ENCODE data around the gene MYT1.

Gene MYT1

DNA sequence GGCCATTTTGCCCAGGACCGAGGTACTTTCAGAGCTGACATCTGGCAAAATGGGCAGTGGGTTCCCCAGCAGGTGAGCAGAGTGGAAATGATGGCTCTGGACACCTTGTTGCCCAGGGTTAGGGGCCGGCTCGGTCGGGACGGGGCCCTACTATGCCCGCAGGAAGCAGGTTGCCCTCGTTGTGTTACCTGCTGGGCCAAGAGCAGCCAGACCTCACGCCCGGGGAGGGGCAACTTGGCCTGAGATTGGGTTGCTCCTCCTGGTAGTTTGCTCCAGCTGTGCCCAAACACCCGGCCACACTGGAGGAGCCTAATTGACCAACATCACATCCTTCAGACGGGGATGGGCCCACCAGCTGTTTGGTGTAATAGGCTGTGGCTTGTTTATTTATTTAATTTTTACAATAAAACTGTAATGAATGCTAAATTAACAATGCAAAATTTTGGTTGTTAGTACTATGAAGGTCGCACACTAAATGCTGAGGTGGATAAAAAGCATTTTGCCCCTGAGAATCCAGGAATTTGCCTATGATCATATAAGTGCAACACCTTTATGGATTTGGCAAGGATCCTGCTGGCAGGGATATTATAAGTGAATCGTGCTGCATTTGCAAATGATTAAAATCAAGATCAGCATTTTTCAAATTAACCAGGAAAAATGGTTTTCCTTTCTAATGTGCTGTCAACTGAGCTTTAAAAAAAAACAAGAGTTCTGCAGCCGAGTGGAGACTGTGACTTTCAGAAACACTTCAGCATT, 64.7 kb downstream of the MYT1 start:
- Histone ChIP-seq H3K27ac (ENCODE audit: poor library complexity, severe bottlenecking) (no peak overlapping the region), H3K4me3 (ENCODE audit: severe bottlenecking) (no peak overlapping the region), H3K4me1 (ENCODE audit: insufficient read depth, poor library complexity, severe bottlenecking) (peaks cover 8% of the 10 kb centered on the region), H3K36me3 (ENCODE audit: low read depth) (no peaks in the 10 kb centered on the region), H3K9me3 (ENCODE audit: severe bottlenecking) (no peaks in the 10 kb centered on the region), H3K27me3 (ENCODE audit: insufficient read depth, poor library complexity, severe bottlenecking) (no peaks in the 10 kb centered on the region)
- TF ChIP-seq, protein P1, sequence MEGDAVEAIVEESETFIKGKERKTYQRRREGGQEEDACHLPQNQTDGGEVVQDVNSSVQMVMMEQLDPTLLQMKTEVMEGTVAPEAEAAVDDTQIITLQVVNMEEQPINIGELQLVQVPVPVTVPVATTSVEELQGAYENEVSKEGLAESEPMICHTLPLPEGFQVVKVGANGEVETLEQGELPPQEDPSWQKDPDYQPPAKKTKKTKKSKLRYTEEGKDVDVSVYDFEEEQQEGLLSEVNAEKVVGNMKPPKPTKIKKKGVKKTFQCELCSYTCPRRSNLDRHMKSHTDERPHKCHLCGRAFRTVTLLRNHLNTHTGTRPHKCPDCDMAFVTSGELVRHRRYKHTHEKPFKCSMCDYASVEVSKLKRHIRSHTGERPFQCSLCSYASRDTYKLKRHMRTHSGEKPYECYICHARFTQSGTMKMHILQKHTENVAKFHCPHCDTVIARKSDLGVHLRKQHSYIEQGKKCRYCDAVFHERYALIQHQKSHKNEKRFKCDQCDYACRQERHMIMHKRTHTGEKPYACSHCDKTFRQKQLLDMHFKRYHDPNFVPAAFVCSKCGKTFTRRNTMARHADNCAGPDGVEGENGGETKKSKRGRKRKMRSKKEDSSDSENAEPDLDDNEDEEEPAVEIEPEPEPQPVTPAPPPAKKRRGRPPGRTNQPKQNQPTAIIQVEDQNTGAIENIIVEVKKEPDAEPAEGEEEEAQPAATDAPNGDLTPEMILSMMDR (IDR thresholded peaks at IDR 0.05; ENCODE audit: poor library complexity, severe bottlenecking): no peak
- DNase-seq (ENCODE audit: low spot score): peak; percentile 80
- no peak for ATAC-seq (ENCODE audit: low read depth)

DNA sequence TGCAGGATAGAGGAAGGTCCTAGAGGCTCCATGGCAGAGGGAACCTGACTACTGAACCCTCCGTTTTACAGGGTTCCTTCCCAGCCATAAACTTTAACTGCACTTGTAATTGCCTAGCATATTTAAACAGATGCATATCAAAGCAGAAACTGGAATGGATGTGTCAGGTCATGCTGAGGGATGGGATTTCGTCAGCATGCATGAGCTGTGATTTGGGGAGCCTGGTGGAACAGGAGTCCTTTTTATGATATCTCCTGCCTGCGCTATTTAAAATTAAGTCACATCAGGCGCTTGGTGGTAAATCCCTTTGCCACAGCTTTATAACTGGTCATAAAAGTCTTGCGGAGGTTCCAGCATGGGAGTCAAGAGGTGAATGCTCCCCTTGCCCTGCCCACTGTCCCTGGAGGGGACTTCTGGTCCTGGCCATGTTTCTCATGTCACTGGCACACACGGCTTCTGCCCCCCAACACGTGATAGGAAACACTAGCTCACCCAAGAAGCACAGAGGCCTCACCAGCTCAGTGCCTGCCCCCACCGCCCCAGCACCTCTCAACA, 65.3 kb downstream of the MYT1 start:
- Histone ChIP-seq H3K4me3 (ENCODE audit: severe bottlenecking) (no peak overlapping the region), H3K27me3 (ENCODE audit: insufficient read depth, poor library complexity, severe bottlenecking) (no peaks in the 10 kb centered on the region), H3K9me3 (ENCODE audit: severe bottlenecking) (no peaks in the 10 kb centered on the region), H3K27ac (ENCODE audit: poor library complexity, severe bottlenecking) (no peak overlapping the region), H3K36me3 (ENCODE audit: low read depth) (no peaks in the 10 kb centered on the region), H3K4me1 (ENCODE audit: insufficient read depth, poor library complexity, severe bottlenecking) (peaks cover 2% of the 10 kb centered on the region)
- TF ChIP-seq, protein P1 (IDR thresholded peaks at IDR 0.05; ENCODE audit: poor library complexity, severe bottlenecking): no peak
- ATAC-seq (ENCODE audit: low read depth) (peak; percentile 11; the same call in 1 of the 3 replicates), DNase-seq (ENCODE audit: low spot score) (peak; percentile 65)

DNA sequence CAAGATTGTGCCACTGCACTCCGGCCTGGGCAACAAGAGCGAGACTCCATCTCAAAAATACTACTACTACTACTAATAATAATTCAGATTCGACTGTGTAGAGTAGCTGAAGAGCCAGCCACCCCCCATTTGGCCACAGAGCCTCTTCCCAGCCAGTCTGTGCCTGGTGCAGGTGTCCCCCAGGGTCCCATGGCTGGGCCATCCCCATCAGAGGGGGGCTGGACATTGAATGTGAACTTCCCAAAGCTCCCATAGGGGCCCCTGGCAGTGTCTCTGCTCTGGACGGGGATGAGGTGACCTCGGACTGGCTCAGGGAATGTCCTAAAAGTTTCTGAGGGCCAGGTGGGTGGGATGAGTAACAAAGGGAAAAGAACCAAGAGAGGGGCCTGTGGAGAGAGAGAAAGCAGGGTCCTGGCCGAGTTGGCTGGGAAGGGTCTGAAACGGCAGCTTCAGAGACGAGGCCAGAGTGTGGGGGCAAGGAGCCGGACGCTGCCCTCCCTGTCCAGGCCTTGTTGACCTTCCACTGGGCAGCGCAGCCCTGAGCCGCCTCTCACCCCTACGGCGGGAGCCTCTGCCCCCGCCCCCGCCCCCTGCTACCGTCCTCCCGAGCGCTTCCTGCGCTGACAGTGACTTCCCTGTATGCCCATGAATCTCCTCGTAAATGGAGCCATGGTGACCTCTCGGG, 66.4 kb downstream of the MYT1 start:
- Histone ChIP-seq H3K36me3 (ENCODE audit: low read depth) (no peaks in the 10 kb centered on the region), H3K4me3 (ENCODE audit: severe bottlenecking) (no peak overlapping the region), H3K27ac (ENCODE audit: poor library complexity, severe bottlenecking) (no peak overlapping the region), H3K9me3 (ENCODE audit: severe bottlenecking) (no peaks in the 10 kb centered on the region), H3K27me3 (ENCODE audit: insufficient read depth, poor library complexity, severe bottlenecking) (no peaks in the 10 kb centered on the region), H3K4me1 (ENCODE audit: insufficient read depth, poor library complexity, severe bottlenecking) (no peaks in the 10 kb centered on the region)
- ATAC-seq (ENCODE audit: low read depth): no peak
- DNase-seq (ENCODE audit: low spot score): peak; percentile 79
- TF ChIP-seq, protein P1 (IDR thresholded peaks at IDR 0.05; ENCODE audit: poor library complexity, severe bottlenecking): no peak

DNA sequence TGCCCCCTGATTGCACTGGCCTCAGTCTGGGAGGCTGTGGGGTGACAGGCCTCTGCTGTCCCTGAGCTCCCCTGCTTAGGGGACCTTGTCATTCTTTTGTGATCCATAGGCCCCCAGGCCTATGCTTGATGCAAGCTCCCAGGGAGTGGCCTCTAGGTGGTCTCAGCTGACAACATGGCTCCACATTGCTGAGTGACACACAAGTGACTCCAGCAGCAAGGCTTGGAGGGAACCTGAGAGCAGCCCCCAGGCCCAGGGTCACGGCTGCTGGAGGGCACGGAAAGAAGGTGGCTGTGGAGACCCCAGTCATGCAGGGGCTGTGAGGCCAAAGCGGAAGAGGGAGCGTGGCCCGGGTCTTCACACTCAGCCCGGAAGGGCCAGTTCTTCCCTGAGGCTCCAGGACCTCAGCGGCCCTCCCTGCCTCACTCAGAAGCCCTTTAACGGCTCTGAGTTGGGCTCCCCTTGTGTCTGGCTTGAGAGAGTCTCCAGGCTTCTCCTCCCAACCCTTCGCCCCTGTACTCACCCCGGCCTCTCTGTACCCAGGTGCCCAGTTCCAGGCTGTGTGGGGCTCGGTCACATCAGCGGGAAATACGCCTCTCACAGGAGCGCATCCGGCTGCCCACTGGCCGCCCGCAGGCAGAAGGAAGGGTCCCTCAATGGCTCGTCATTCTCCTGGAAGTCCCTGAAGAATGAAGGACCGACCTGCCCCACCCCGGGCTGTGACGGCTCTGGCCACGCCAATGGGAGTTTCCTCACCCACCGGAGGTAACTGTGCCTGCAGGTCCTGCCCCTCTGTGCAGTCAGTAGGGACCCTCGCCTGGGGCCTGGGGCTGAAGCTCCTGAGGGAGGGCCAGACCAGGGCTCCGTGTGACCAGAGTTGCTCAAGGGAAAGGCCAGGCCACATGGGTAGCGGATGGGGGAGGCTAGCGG, 67.6 kb downstream of the MYT1 start:
- ATAC-seq (ENCODE audit: low read depth) (peak; percentile 15; the same call in 2 of the 3 replicates), DNase-seq (ENCODE audit: low spot score) (peak; percentile 83)
- no peaks in the 10 kb centered on the region for H3K36me3 ChIP-seq (ENCODE audit: low read depth)
- TF ChIP-seq, protein P1 (IDR thresholded peaks at IDR 0.05; ENCODE audit: poor library complexity, severe bottlenecking): no peak
- H3K9me3 ChIP-seq (ENCODE audit: severe bottlenecking): no peaks in the 10 kb centered on the region
- H3K27ac ChIP-seq (ENCODE audit: poor library complexity, severe bottlenecking): no peak overlapping the region
- no peaks in the 10 kb centered on the region for H3K27me3 ChIP-seq (ENCODE audit: insufficient read depth, poor library complexity, severe bottlenecking)
- no peaks in the 10 kb centered on the region for H3K4me1 ChIP-seq (ENCODE audit: insufficient read depth, poor library complexity, severe bottlenecking)
- no peak overlapping the region for H3K4me3 ChIP-seq (ENCODE audit: severe bottlenecking)

Data from RWPE2 (cell line).